ENCODE measurements around the gene BACH2.

DNA sequence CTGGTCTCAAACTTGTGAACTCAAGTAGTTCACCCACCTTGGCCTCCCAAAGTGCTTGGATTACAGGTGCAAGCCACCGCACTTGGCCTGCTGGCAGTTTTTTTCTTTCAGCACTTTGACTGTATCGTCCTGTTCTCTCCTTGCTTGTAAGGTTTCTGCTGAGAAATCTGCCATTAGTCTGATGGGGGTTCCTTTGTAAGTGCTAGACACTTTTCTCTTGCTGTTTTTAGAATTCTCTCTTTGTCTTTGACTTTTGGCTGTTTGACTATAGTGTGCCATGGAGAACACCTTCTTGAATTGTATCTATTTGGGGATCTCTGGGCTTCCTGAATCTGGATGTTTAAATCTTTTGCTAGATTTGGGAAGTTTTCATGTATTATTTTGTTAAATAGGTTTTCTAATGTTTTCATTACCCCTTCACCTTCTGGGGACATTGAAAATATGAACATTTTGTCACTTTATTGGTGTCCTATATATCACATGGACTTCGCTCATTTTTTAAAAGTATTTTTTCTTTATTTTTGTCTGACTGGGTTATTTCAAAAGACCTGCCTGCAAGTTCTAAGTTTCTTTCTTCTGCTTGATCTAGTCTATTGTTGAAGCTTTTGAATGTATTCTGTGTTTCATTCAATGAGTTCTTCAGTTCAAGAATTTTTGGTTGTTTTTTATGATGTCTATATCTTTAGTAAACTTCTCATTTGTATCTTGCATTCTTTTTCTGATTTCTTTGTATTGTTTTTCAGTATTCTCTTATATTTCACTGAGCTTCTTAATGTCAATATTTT lies 380.3 kb downstream of the BACH2 start:
- TF ChIP-seq, protein P1, sequence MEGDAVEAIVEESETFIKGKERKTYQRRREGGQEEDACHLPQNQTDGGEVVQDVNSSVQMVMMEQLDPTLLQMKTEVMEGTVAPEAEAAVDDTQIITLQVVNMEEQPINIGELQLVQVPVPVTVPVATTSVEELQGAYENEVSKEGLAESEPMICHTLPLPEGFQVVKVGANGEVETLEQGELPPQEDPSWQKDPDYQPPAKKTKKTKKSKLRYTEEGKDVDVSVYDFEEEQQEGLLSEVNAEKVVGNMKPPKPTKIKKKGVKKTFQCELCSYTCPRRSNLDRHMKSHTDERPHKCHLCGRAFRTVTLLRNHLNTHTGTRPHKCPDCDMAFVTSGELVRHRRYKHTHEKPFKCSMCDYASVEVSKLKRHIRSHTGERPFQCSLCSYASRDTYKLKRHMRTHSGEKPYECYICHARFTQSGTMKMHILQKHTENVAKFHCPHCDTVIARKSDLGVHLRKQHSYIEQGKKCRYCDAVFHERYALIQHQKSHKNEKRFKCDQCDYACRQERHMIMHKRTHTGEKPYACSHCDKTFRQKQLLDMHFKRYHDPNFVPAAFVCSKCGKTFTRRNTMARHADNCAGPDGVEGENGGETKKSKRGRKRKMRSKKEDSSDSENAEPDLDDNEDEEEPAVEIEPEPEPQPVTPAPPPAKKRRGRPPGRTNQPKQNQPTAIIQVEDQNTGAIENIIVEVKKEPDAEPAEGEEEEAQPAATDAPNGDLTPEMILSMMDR (IDR thresholded peaks at IDR 0.05), result no peak
- no peak for TF ChIP-seq POLR2AphosphoS5 (IDR thresholded peaks at IDR 0.05)

Data from upper lobe of left lung (tissue), 4 donors.